H9 (cell line): ENCODE results near the gene PAXX. TPM values are rescaled to one million over a fixed set of nuclear protein-coding genes. Genes with fewer than 3 reads are reported as not detected.

Experiments
- DNase-seq: peaks from one replicate; pipeline ENCODE4 v3.0.0-alpha.2; 2017
- H2AFZ ChIP-seq: one replicate; pipeline ENCODE4 v1.6.1; 2013; ENCODE audit warnings: mild to moderate bottlenecking, low read length, control low read depth, moderate library complexity
- H2AK5ac ChIP-seq: 2 replicates; pipeline ENCODE4 v1.6.1; 2013; ENCODE audit warnings: low read length, control low read depth, mixed read lengths; ENCODE audit not compliant: insufficient read length
- H2BK120ac ChIP-seq: one replicate; pipeline ENCODE4 v1.6.1; 2013; ENCODE audit warnings: low read depth, mild to moderate bottlenecking, low read length, control low read depth, inconsistent platforms; ENCODE audit not compliant: poor library complexity, severe bottlenecking
- H2BK12ac ChIP-seq: 2 replicates; pipeline ENCODE4 v1.6.1; 2013; ENCODE audit warnings: low read length, control low read depth, mixed read lengths, low read depth; ENCODE audit not compliant: insufficient read length
- H2BK15ac ChIP-seq: 2 replicates; pipeline ENCODE4 v1.6.1; 2013; ENCODE audit warnings: low read depth, low read length, control low read depth
- H2BK20ac ChIP-seq: one replicate; pipeline ENCODE4 v1.6.1; 2013; ENCODE audit warnings: low read depth, mild to moderate bottlenecking, low read length, control low read depth, inconsistent platforms; ENCODE audit not compliant: poor library complexity, severe bottlenecking
- H2BK5ac ChIP-seq: 2 replicates; pipeline ENCODE4 v1.6.1; 2013; ENCODE audit warnings: low read length, control low read depth, mixed read lengths; ENCODE audit not compliant: insufficient read length
- H3K14ac ChIP-seq: 2 replicates; pipeline ENCODE4 v1.6.1; 2013; ENCODE audit warnings: low read length, control low read depth; ENCODE audit not compliant: insufficient read depth
- H3K18ac ChIP-seq: 2 replicates; pipeline ENCODE4 v1.6.1; 2013; ENCODE audit warnings: low read depth, mild to moderate bottlenecking, mixed read lengths, low read length, control low read depth; ENCODE audit not compliant: insufficient read length
- H3K23ac ChIP-seq: 2 replicates; pipeline ENCODE4 v1.6.1; 2013; ENCODE audit warnings: low read length, control low read depth, mixed read lengths, low read depth; ENCODE audit not compliant: insufficient read length
- H3K23me2 ChIP-seq: 2 replicates; pipeline ENCODE4 v1.6.1; 2013; ENCODE audit warnings: low read depth, mild to moderate bottlenecking, mixed read lengths, low read length, control low read depth; ENCODE audit not compliant: insufficient read length, poor library complexity, severe bottlenecking
- H3K27ac ChIP-seq: 2 replicates; pipeline ENCODE4 v1.5.1; 2013; ENCODE audit warnings: low read length, control low read depth, mixed read lengths, low read depth; ENCODE audit not compliant: insufficient read length
- H3K27me3 ChIP-seq: 2 replicates; pipeline ENCODE4 v1.6.1; 2013; ENCODE audit warnings: low read length, control low read depth, inconsistent platforms; ENCODE audit not compliant: insufficient read depth
- H3K4ac ChIP-seq: 2 replicates; pipeline ENCODE4 v1.6.1; 2013; ENCODE audit warnings: low read depth, mild to moderate bottlenecking, control low read depth, inconsistent platforms, low read length, moderate library complexity
- H3K4me1 ChIP-seq: 2 replicates; pipeline ENCODE4 v1.6.1; 2013; ENCODE audit warnings: low read length, control low read depth, inconsistent platforms; ENCODE audit not compliant: insufficient read depth
- H3K4me2 ChIP-seq: 2 replicates; pipeline ENCODE4 v1.6.1; 2013; ENCODE audit warnings: low read length, control low read depth, mixed read lengths; ENCODE audit not compliant: insufficient read length, insufficient read depth
- H3K56ac ChIP-seq: 2 replicates; pipeline ENCODE4 v1.6.1; 2013; ENCODE audit warnings: low read depth, mild to moderate bottlenecking, mixed read lengths, low read length, control low read depth; ENCODE audit not compliant: insufficient read length
- H3K79me1 ChIP-seq: 2 replicates; pipeline ENCODE4 v1.6.1; 2013; ENCODE audit warnings: low read depth, mild to moderate bottlenecking, moderate library complexity, low read length, control low read depth, inconsistent platforms; ENCODE audit not compliant: insufficient read depth, poor library complexity, severe bottlenecking
- H3K79me2 ChIP-seq: 2 replicates; pipeline ENCODE4 v1.6.1; 2013; ENCODE audit warnings: low read length, control low read depth, inconsistent platforms; ENCODE audit not compliant: insufficient read depth
- H3K9ac ChIP-seq: 2 replicates; pipeline ENCODE4 v1.6.1; 2013; ENCODE audit warnings: low read length, control low read depth, mixed read lengths; ENCODE audit not compliant: insufficient read length; ENCODE audit errors: extremely low read depth
- H3K9me3 ChIP-seq: one replicate; pipeline ENCODE4 v1.6.1; 2013; ENCODE audit warnings: low read depth, low read length, inconsistent platforms; ENCODE audit not compliant: control insufficient read depth
- H3T11ph ChIP-seq: one replicate; pipeline ENCODE4 v1.6.1; 2013; ENCODE audit warnings: mild to moderate bottlenecking, low read length, control low read depth, inconsistent platforms
- H4K20me1 ChIP-seq: one replicate; pipeline ENCODE4 v1.6.1; 2013; ENCODE audit not compliant: control insufficient read depth, insufficient read length, insufficient read depth
- H4K5ac ChIP-seq: 2 replicates; pipeline ENCODE4 v1.6.1; 2013; ENCODE audit warnings: low read depth, mild to moderate bottlenecking, mixed read lengths, low read length, control low read depth; ENCODE audit not compliant: insufficient read length
- H4K8ac ChIP-seq: replicated peaks from 2 replicates; pipeline ENCODE4 v1.6.1; 2013; ENCODE audit warnings: low read length, control low read depth, mixed read lengths, low read depth; ENCODE audit not compliant: insufficient read length
- H4K91ac ChIP-seq: 2 replicates; pipeline ENCODE4 v1.6.1; 2013; ENCODE audit warnings: low read depth, mild to moderate bottlenecking, moderate library complexity, mixed read lengths, low read length, control low read depth; ENCODE audit not compliant: insufficient read length
- H3K27ac Mint-ChIP-seq, 3 experiments: 2 replicates in 2 of 3; 3 replicates in 1 of 3; pipeline ENCODE4 v1.8.0; 2020 to 2021; ENCODE audit warnings: mixed read lengths in 3 of 3, mild to moderate bottlenecking in 1 of 3, moderate library complexity in 1 of 3
- H3K27me3 Mint-ChIP-seq: 2 replicates; pipeline ENCODE4 v1.8.0; 2021; ENCODE audit warnings: low read depth, mild to moderate bottlenecking, moderate library complexity, mixed read lengths
- H3K36me3 Mint-ChIP-seq, 3 experiments: 2 replicates in 2 of 3; 3 replicates in 1 of 3; pipeline ENCODE4 v1.8.0; 2020 to 2021; ENCODE audit warnings: low read depth in 3 of 3, mixed read lengths in 3 of 3; ENCODE audit not compliant: insufficient read depth in 1 of 3
- H3K4me1 Mint-ChIP-seq, 2 experiments: 2 replicates each; pipeline ENCODE4 v1.8.0; 2020; ENCODE audit warnings: mixed read lengths in 2 of 2
- H3K4me3 Mint-ChIP-seq, 2 experiments: 2 replicates in 1 of 2; 3 replicates in 1 of 2; pipeline ENCODE4 v1.8.0; 2020 to 2021; ENCODE audit warnings: mild to moderate bottlenecking in 2 of 2, mixed read lengths in 2 of 2, moderate library complexity in 1 of 2
- H3K9me3 Mint-ChIP-seq, 2 experiments: 2 replicates in 1 of 2; 3 replicates in 1 of 2; pipeline ENCODE4 v1.8.0; 2020; ENCODE audit warnings: mild to moderate bottlenecking in 2 of 2, mixed read lengths in 2 of 2, moderate library complexity in 1 of 2
- CTCF ChIP-seq: fragments of 200-600 bp; sonication (generic); conservative IDR thresholded peaks from 3 replicates; pipeline ENCODE4 v1.8.0; 2021; ENCODE audit warnings: antibody characterized with exemption, mild to moderate bottlenecking
- WGBS: extraction: QIAGEN DNeasy Blood & Tissue Kit; methylation state at CpG from one replicate; pipeline ENCODE4 v1.1.7; 2013; ENCODE audit warnings: missing lambda C conversion rate, low lambda C conversion rate, mixed read lengths; ENCODE audit not compliant: insufficient read length; ENCODE audit errors: extremely low coverage; 5-methylcytosine and 5-hydroxymethylcytosine counted together
- total RNA-seq: library from RNA; stranded (reverse); gene quantifications from 2 replicates; pipeline ENCODE4 v1.2.1, GENCODE V29; 2021

Gene PAXX
- total RNA-seq, 1 experiment from 2014 or later, result 51.2 TPM

GRCh38 chr9:137028263-137029057 is 36.2 kb downstream of the PAXX start:
- WGBS, result no CpG with 5 or more reads among the region's 98 CpGs
- Mint-ChIP-seq H3K4me3 (peak overlapping the region; percentile 45 to 74), H3K9me3 (no peaks in the 10 kb centered on the region), H3K27ac (no peak overlapping the region), H3K4me1 (peaks cover 0 to 8% of the 10 kb centered on the region in 2 experiments; a peak in 2 of 4 replicates), H3K36me3 (no peaks in the 10 kb centered on the region), H3K27me3 (peaks cover 30% of the 10 kb centered on the region)
- Histone ChIP-seq H2AFZ (no peak overlapping the region), H3K27me3 (no peaks in the 10 kb centered on the region), H3K18ac (no peak overlapping the region), H2BK12ac (no peak overlapping the region), H3T11ph (no peak overlapping the region), H3K4ac (no peak overlapping the region), H2BK120ac (no peak overlapping the region), H3K4me2 (peak overlapping the region; percentile 36), H2AK5ac (no peak overlapping the region), H4K5ac (no peak overlapping the region), H4K8ac (no peak overlapping the region), H4K20me1 (peaks cover 2% of the 10 kb centered on the region), H3K9ac (no peak overlapping the region), H2BK20ac (no peak overlapping the region), H3K79me2 (no peaks in the 10 kb centered on the region), H3K56ac (no peak overlapping the region), H3K27ac (no peak overlapping the region), H3K23me2 (peaks cover 9% of the 10 kb centered on the region), H3K79me1 (no peaks in the 10 kb centered on the region), H4K91ac (no peak overlapping the region), H3K9me3 (no peaks in the 10 kb centered on the region), H2BK15ac (no peak overlapping the region), H3K4me1 (no peaks in the 10 kb centered on the region), H3K14ac (no peak overlapping the region), H3K23ac (no peak overlapping the region), H2BK5ac (no peak overlapping the region)
- DNase-seq, result peak; percentile 55
- no peak; the same call in 2 of the 3 replicates for TF ChIP-seq CTCF
